Neural progenitor cell (in vitro differentiated cells): ENCODE data around the gene CCL13.

ENCODE experiments used
- EZH2 ChIP-seq: fragments of 200-600 bp; sonication (generic); IDR thresholded peaks from 2 replicates; pipeline ENCODE4 v1.6.1; 2017; ENCODE audit warnings: antibody characterized with exemption, mild to moderate bottlenecking, moderate library complexity
- EZH2phosphoT487 ChIP-seq: fragments of 200-600 bp; sonication (generic); IDR thresholded peaks from 2 replicates; pipeline ENCODE4 v1.6.1; 2017; ENCODE audit warnings: antibody characterized with exemption
- TF ChIP-seq, protein P1 (sequence below): fragments of 200-600 bp; sonication (generic); IDR thresholded peaks from 2 replicates; pipeline ENCODE4 v1.5.1; 2017; ENCODE audit warnings: antibody characterized with exemption, mild to moderate bottlenecking

DNA sequence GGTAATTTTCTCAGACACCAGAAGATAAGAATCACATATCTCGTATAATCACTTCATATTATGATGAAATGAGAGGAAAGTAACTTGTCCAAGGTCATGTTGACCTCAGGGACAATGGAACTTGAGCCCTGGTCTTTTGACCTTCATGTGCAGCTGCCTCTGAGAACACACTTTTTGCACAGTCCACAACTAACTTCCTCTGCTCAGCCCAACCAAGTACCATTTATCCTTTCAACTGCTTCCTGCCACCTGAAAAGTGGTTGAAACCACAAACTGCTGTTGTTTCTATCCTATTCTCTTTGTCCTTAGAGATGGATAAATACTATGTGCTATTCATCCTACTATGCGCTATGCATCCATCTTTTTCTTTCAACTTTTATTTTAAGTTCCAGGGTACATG lies 9.1 kb downstream of the CCL13 start:
- TF ChIP-seq, protein P1, sequence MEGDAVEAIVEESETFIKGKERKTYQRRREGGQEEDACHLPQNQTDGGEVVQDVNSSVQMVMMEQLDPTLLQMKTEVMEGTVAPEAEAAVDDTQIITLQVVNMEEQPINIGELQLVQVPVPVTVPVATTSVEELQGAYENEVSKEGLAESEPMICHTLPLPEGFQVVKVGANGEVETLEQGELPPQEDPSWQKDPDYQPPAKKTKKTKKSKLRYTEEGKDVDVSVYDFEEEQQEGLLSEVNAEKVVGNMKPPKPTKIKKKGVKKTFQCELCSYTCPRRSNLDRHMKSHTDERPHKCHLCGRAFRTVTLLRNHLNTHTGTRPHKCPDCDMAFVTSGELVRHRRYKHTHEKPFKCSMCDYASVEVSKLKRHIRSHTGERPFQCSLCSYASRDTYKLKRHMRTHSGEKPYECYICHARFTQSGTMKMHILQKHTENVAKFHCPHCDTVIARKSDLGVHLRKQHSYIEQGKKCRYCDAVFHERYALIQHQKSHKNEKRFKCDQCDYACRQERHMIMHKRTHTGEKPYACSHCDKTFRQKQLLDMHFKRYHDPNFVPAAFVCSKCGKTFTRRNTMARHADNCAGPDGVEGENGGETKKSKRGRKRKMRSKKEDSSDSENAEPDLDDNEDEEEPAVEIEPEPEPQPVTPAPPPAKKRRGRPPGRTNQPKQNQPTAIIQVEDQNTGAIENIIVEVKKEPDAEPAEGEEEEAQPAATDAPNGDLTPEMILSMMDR = no peak
- TF ChIP-seq EZH2 (no peak), EZH2phosphoT487 (no peak)
